ENCODE results near the gene TNFAIP8.

- no peak for TF ChIP-seq SMARCA4 (IDR thresholded peaks at IDR 0.05)
- TF ChIP-seq POLR2A (conservative IDR thresholded peaks at IDR 0.05): no peak
- TF ChIP-seq KLF13 (tag; IDR thresholded peaks at IDR 0.05; ENCODE audit: borderline replicate concordance, low read depth): no peak
- TF ChIP-seq L3MBTL2 (IDR thresholded peaks at IDR 0.05): no peak
- no peak for TF ChIP-seq CCAR2 (IDR thresholded peaks at IDR 0.05; ENCODE audit: low read depth, low read length)
- TF ChIP-seq MXI1 (IDR thresholded peaks at IDR 0.05; ENCODE audit: low read depth, low read length): no peak
- TF ChIP-seq, protein P1, sequence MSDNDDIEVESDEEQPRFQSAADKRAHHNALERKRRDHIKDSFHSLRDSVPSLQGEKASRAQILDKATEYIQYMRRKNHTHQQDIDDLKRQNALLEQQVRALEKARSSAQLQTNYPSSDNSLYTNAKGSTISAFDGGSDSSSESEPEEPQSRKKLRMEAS (CRISPR knock-in tag; IDR thresholded peaks at IDR 0.05): no peak
- no peak for TF ChIP-seq CREM (IDR thresholded peaks at IDR 0.05; ENCODE audit: low read depth)
- TF ChIP-seq TRIM24 (IDR thresholded peaks at IDR 0.05): no peak
- TF ChIP-seq, protein P2, sequence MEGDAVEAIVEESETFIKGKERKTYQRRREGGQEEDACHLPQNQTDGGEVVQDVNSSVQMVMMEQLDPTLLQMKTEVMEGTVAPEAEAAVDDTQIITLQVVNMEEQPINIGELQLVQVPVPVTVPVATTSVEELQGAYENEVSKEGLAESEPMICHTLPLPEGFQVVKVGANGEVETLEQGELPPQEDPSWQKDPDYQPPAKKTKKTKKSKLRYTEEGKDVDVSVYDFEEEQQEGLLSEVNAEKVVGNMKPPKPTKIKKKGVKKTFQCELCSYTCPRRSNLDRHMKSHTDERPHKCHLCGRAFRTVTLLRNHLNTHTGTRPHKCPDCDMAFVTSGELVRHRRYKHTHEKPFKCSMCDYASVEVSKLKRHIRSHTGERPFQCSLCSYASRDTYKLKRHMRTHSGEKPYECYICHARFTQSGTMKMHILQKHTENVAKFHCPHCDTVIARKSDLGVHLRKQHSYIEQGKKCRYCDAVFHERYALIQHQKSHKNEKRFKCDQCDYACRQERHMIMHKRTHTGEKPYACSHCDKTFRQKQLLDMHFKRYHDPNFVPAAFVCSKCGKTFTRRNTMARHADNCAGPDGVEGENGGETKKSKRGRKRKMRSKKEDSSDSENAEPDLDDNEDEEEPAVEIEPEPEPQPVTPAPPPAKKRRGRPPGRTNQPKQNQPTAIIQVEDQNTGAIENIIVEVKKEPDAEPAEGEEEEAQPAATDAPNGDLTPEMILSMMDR (IDR thresholded peaks at IDR 0.05 in 2 of 3, conservative IDR thresholded peaks at IDR 0.05 in 1 of 3; ENCODE audit: insufficient read depth in 2 of 3, low read depth in 1 of 3, low read length in 3 of 3): no peak
- TF ChIP-seq FOXM1 (IDR thresholded peaks at IDR 0.05; ENCODE audit: low read depth): no peak
- TF ChIP-seq FOXM1 (CRISPR knock-in tag; IDR thresholded peaks at IDR 0.05; ENCODE audit: low read depth): no peak
- TF ChIP-seq, protein P3, sequence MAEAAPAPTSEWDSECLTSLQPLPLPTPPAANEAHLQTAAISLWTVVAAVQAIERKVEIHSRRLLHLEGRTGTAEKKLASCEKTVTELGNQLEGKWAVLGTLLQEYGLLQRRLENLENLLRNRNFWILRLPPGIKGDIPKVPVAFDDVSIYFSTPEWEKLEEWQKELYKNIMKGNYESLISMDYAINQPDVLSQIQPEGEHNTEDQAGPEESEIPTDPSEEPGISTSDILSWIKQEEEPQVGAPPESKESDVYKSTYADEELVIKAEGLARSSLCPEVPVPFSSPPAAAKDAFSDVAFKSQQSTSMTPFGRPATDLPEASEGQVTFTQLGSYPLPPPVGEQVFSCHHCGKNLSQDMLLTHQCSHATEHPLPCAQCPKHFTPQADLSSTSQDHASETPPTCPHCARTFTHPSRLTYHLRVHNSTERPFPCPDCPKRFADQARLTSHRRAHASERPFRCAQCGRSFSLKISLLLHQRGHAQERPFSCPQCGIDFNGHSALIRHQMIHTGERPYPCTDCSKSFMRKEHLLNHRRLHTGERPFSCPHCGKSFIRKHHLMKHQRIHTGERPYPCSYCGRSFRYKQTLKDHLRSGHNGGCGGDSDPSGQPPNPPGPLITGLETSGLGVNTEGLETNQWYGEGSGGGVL (CRISPR knock-in tag; IDR thresholded peaks at IDR 0.05): no peak
- TF ChIP-seq MAZ (CRISPR knock-in tag; conservative IDR thresholded peaks at IDR 0.05 in 1 of 2, IDR thresholded peaks at IDR 0.05 in 1 of 2): no peak
Measured at GRCh38 chr5:119338326-119338946, 17.4 kb upstream of the TNFAIP8 start.
